Measurements from ENCODE around the gene C19orf25. TPM values are rescaled to one million over a fixed set of nuclear protein-coding genes. Genes with fewer than 3 reads are reported as not detected.

The C19orf25 gene
- total RNA-seq, 2 donors from 2014 or later: 40.0 to 51.1 TPM

DNA sequence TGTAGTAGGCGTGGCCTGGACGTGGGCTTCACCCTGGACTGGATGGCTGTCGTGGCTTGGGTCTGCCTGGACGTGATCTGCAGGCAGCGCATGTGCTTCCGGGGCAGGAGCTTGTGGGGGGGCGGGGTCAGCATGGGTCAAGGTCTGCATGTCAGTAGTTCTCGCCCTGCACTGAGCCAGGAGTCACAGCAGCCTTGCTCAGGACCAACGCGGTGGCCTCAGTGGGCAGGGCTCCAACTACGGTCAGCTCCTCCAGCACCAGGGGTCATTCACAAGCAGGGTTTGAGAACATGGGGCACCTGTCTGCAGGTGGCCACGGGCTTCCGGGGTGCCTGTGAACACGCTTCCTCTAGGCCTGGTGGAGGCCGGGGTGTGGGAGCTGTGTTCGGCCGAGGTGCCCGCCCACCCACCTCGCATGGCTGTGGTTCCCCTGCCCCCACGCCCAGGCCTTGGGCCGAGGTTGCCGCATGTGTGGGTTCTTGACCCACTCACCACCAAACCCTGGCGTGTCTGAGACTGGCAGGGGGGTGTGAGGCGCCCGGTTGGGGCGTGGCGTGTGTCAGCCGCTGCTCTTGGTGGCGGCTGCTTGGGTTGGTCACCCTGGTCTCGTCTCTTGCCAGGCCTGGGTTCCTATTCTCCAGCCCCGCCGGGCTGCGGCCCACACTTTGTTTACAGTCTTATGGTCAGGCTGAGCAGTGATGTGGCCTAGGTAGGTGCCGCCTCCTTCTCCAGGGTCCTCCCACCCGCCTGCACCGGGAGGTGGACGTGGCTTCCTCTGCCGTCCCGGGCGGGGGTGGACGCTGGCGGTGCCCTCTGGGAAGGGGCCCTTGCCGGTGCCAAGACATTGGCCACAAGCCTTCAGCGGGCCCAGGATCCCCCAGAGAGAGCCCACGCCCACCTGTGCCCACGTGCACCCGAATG lies 45.6 kb downstream of the C19orf25 start:
- no peaks in the 10 kb centered on the region for H3K4me1 Mint-ChIP-seq
- H3K4me3 Mint-ChIP-seq: no peak overlapping the region
- Histone ChIP-seq H3K27me3 (ENCODE audit: control insufficient read depth, insufficient read depth, low read length, poor library complexity, severe bottlenecking) (no peaks in the 10 kb centered on the region), H3K27ac (ENCODE audit: low read depth, low read length) (no peak overlapping the region), H3K4me3 (ENCODE audit: low read length) (no peak overlapping the region), H3K4me1 (ENCODE audit: control insufficient read depth, insufficient read depth, low read length) (no peaks in the 10 kb centered on the region), H3K9me3 (ENCODE audit: control insufficient read depth, low read length) (no peaks in the 10 kb centered on the region), H3K9ac (ENCODE audit: extremely low read depth, low read length, poor library complexity, severe bottlenecking) (no peak overlapping the region), H3K36me3 (ENCODE audit: control insufficient read depth, insufficient read depth, low read length) (peaks cover 46% of the 10 kb centered on the region)
- 96% methylated on average over 34 to 47 of the region's 47 CpGs for WGBS, 2 experiments (ENCODE audit: insufficient coverage in 1 of 2, insufficient read length in 1 of 2)
- no peaks in the 10 kb centered on the region for H3K9me3 Mint-ChIP-seq
- H3K27me3 Mint-ChIP-seq (ENCODE audit: insufficient read depth): no peaks in the 10 kb centered on the region
- peaks cover 34% of the 10 kb centered on the region for H3K36me3 Mint-ChIP-seq (ENCODE audit: low read depth)
- DNase-seq: no peak
- no peak overlapping the region for H3K27ac Mint-ChIP-seq
- TF ChIP-seq, protein P1, sequence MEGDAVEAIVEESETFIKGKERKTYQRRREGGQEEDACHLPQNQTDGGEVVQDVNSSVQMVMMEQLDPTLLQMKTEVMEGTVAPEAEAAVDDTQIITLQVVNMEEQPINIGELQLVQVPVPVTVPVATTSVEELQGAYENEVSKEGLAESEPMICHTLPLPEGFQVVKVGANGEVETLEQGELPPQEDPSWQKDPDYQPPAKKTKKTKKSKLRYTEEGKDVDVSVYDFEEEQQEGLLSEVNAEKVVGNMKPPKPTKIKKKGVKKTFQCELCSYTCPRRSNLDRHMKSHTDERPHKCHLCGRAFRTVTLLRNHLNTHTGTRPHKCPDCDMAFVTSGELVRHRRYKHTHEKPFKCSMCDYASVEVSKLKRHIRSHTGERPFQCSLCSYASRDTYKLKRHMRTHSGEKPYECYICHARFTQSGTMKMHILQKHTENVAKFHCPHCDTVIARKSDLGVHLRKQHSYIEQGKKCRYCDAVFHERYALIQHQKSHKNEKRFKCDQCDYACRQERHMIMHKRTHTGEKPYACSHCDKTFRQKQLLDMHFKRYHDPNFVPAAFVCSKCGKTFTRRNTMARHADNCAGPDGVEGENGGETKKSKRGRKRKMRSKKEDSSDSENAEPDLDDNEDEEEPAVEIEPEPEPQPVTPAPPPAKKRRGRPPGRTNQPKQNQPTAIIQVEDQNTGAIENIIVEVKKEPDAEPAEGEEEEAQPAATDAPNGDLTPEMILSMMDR (conservative IDR thresholded peaks at IDR 0.05): no peak

DNA sequence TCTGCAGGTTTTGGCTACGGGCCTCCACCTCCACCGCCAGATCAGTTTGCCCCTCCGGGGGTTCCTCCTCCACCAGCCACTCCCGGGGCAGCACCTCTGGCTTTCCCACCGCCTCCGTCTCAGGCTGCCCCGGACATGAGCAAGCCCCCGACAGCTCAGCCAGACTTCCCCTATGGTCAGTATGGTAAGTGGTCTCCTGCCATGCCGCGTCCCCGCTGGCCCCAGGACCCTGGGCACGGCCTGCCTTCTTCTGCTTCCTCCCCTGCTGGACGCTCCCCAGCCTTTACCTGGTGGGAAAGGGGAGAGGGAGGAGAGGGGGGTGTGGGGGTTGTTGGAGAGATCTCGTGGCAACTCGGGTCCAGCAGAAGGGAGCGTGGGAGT lies 46.5 kb downstream of the C19orf25 start:
- no peak overlapping the region for H3K27ac Mint-ChIP-seq
- Histone ChIP-seq H3K27ac (ENCODE audit: low read depth, low read length) (no peak overlapping the region), H3K36me3 (ENCODE audit: control insufficient read depth, insufficient read depth, low read length) (peaks cover 55% of the 10 kb centered on the region), H3K9me3 (ENCODE audit: control insufficient read depth, low read length) (no peaks in the 10 kb centered on the region), H3K4me3 (ENCODE audit: low read length) (no peak overlapping the region), H3K27me3 (ENCODE audit: control insufficient read depth, insufficient read depth, low read length, poor library complexity, severe bottlenecking) (no peaks in the 10 kb centered on the region), H3K9ac (ENCODE audit: extremely low read depth, low read length, poor library complexity, severe bottlenecking) (no peak overlapping the region), H3K4me1 (ENCODE audit: control insufficient read depth, insufficient read depth, low read length) (no peaks in the 10 kb centered on the region)
- H3K4me3 Mint-ChIP-seq: no peak overlapping the region
- no peaks in the 10 kb centered on the region for H3K9me3 Mint-ChIP-seq
- peaks cover 39% of the 10 kb centered on the region for H3K36me3 Mint-ChIP-seq (ENCODE audit: low read depth)
- no peaks in the 10 kb centered on the region for H3K27me3 Mint-ChIP-seq (ENCODE audit: insufficient read depth)
- WGBS, 2 experiments (ENCODE audit: insufficient coverage in 1 of 2, insufficient read length in 1 of 2): 95 to 100% methylated on average over 6 to 16 of the region's 16 CpGs
- DNase-seq: no peak
- H3K4me1 Mint-ChIP-seq: no peaks in the 10 kb centered on the region
- TF ChIP-seq, protein P1 (conservative IDR thresholded peaks at IDR 0.05): no peak

GRCh38 chr19:1431759-1432506 lies 47.1 kb downstream of the C19orf25 start:
- no peaks in the 10 kb centered on the region for H3K27me3 Mint-ChIP-seq (ENCODE audit: insufficient read depth)
- 94 to 97% methylated on average over 14 to 24 of the region's 24 CpGs for WGBS, 2 experiments (ENCODE audit: insufficient coverage in 1 of 2, insufficient read length in 1 of 2)
- Histone ChIP-seq H3K4me3 (ENCODE audit: low read length) (no peak overlapping the region), H3K27ac (ENCODE audit: low read depth, low read length) (no peak overlapping the region), H3K27me3 (ENCODE audit: control insufficient read depth, insufficient read depth, low read length, poor library complexity, severe bottlenecking) (no peaks in the 10 kb centered on the region), H3K36me3 (ENCODE audit: control insufficient read depth, insufficient read depth, low read length) (peaks cover 61% of the 10 kb centered on the region), H3K9ac (ENCODE audit: extremely low read depth, low read length, poor library complexity, severe bottlenecking) (no peak overlapping the region), H3K9me3 (ENCODE audit: control insufficient read depth, low read length) (no peaks in the 10 kb centered on the region), H3K4me1 (ENCODE audit: control insufficient read depth, insufficient read depth, low read length) (no peaks in the 10 kb centered on the region)
- peak overlapping the region; percentile 44 for H3K27ac Mint-ChIP-seq
- TF ChIP-seq, protein P1 (conservative IDR thresholded peaks at IDR 0.05): no peak
- H3K36me3 Mint-ChIP-seq (ENCODE audit: low read depth): peaks cover 39% of the 10 kb centered on the region
- H3K4me1 Mint-ChIP-seq: no peaks in the 10 kb centered on the region
- no peak overlapping the region for H3K4me3 Mint-ChIP-seq
- no peak for DNase-seq
- H3K9me3 Mint-ChIP-seq: no peaks in the 10 kb centered on the region

Data from endodermal cell (in vitro differentiated cells).